Smooth muscle cell (in vitro differentiated cells): ENCODE data around the gene FAM219A. TPM values are rescaled to one million over a fixed set of nuclear protein-coding genes. Genes with fewer than 3 reads are reported as not detected.

Experiments used
- DNase-seq: peaks from one replicate; lab custom pipeline; 2025; ENCODE audit not compliant: unreplicated experiment; lab: John Stamatoyannopoulos, UW
- H2AFZ ChIP-seq: fragments of 200-600 bp; sonication (generic); 2 replicates; pipeline ENCODE4 v1.6.0; 2016; ENCODE audit warnings: antibody characterized with exemption, low read depth, mild to moderate bottlenecking
- H3F3A ChIP-seq: fragments of 200-600 bp; sonication (generic); 2 replicates; pipeline ENCODE4 v1.6.0; 2017; ENCODE audit warnings: antibody characterized with exemption, low read depth
- H3K27ac ChIP-seq: fragments of 200-600 bp; sonication (generic); 2 replicates; pipeline ENCODE4 v1.5.1; 2016; ENCODE audit warnings: low read depth, mild to moderate bottlenecking
- H3K27me3 ChIP-seq: fragments of 200-600 bp; sonication (generic); 2 replicates; pipeline ENCODE4 v1.6.1; 2016; ENCODE audit warnings: low read depth, mild to moderate bottlenecking
- H3K36me3 ChIP-seq: fragments of 200-600 bp; sonication (generic); 2 replicates; pipeline ENCODE4 v1.5.1; 2016; ENCODE audit warnings: low read depth
- H3K4me1 ChIP-seq: fragments of 200-600 bp; sonication (generic); 2 replicates; pipeline ENCODE4 v1.5.1; 2016; ENCODE audit warnings: low read depth
- H3K4me2 ChIP-seq: fragments of 200-600 bp; sonication (generic); 2 replicates; pipeline ENCODE4 v1.6.0; 2016; ENCODE audit warnings: mild to moderate bottlenecking
- H3K4me3 ChIP-seq: fragments of 200-600 bp; sonication (generic); 2 replicates; pipeline ENCODE4 v1.5.1; 2016; ENCODE audit warnings: mild to moderate bottlenecking
- H3K79me2 ChIP-seq: fragments of 200-600 bp; sonication (generic); 2 replicates; pipeline ENCODE4 v1.6.0; 2016; ENCODE audit warnings: low read depth, mild to moderate bottlenecking
- H3K9ac ChIP-seq: fragments of 200-600 bp; sonication (generic); 2 replicates; pipeline ENCODE4 v1.6.0; 2016; ENCODE audit warnings: low read depth
- H3K9me3 ChIP-seq: fragments of 200-600 bp; sonication (generic); replicated peaks from 2 replicates; pipeline ENCODE4 v1.5.1; 2016; ENCODE audit warnings: low read depth
- H4K20me1 ChIP-seq: fragments of 200-600 bp; sonication (generic); 2 replicates; pipeline ENCODE4 v1.6.0; 2016; ENCODE audit warnings: low read depth
- CTCF ChIP-seq: fragments of 200-600 bp; sonication (generic); IDR thresholded peaks from 2 replicates; pipeline ENCODE4 v1.5.1; 2017; ENCODE audit warnings: borderline replicate concordance, mild to moderate bottlenecking, antibody characterized with exemption; ENCODE audit not compliant: insufficient read depth, poor library complexity, severe bottlenecking
- WGBS: methylation state at CpG from one replicate; pipeline ENCODE4 v1.1.7; 2016; ENCODE audit warnings: low lambda C conversion rate; 5-methylcytosine and 5-hydroxymethylcytosine counted together
- polyA plus RNA-seq: library from polyadenylated mRNA; unstranded; fragments of >200 nt; fragmentation: Nextera tagmentation; extraction: Ambion mirVana; gene quantifications from 2 replicates; pipeline ENCODE4 v1.2.1, GENCODE V29; 2016
- total RNA-seq: library from RNA; depleted of rRNA; stranded (reverse); fragments of >200 nt; gene quantifications from 2 replicates; pipeline ENCODE4 v1.2.3, GENCODE V29; 2014

Gene FAM219A
- total and polyA plus RNA-seq, 2 experiments from 2014 or later, result 13.3 to 29.5 TPM

- TF ChIP-seq CTCF, result no peak
- H3K9ac ChIP-seq, result no peak overlapping the region
- no peak overlapping the region for H3K27ac ChIP-seq
- no peaks in the 10 kb centered on the region for H3K27me3 ChIP-seq
- no peak overlapping the region for H2AFZ ChIP-seq
- no peaks in the 10 kb centered on the region for H3K4me1 ChIP-seq
- H3K9me3 ChIP-seq, result no peaks in the 10 kb centered on the region
- no peaks in the 10 kb centered on the region for H3K79me2 ChIP-seq
- H3K4me3 ChIP-seq, result no peak overlapping the region
- no peaks in the 10 kb centered on the region for H3K36me3 ChIP-seq
- peaks cover 99% of the 10 kb centered on the region for H4K20me1 ChIP-seq
- no peak for DNase-seq
- WGBS, result 93% methylated on average over 3 of the region's 3 CpGs
- H3F3A ChIP-seq, result no peaks in the 10 kb centered on the region
- no peak overlapping the region for H3K4me2 ChIP-seq
Observed at GRCh38 chr9:34417734-34418133, 40.6 kb downstream of the FAM219A start.

GRCh38 chr9:34413231-34413852, 45.0 kb downstream of the FAM219A start:
- Histone ChIP-seq H3K36me3 (no peaks in the 10 kb centered on the region), H3K9me3 (no peaks in the 10 kb centered on the region), H3K9ac (no peak overlapping the region), H3F3A (no peaks in the 10 kb centered on the region), H2AFZ (no peak overlapping the region), H3K79me2 (no peaks in the 10 kb centered on the region), H3K27me3 (no peaks in the 10 kb centered on the region), H3K4me1 (no peaks in the 10 kb centered on the region), H3K4me3 (no peak overlapping the region), H4K20me1 (peaks cover 99% of the 10 kb centered on the region), H3K27ac (no peak overlapping the region), H3K4me2 (no peak overlapping the region)
- 21% methylated on average over 6 of the region's 6 CpGs for WGBS
- no peak for TF ChIP-seq CTCF
- DNase-seq, result no peak

- WGBS, result 96% methylated on average over 1 of the region's 1 CpG
Observed at GRCh38 chr9:34412336-34412735, 46.0 kb downstream of the FAM219A start.

More at GRCh38 chr9:34412336-34412735, 46.0 kb downstream of the FAM219A start:
- H2AFZ ChIP-seq, result no peak overlapping the region
- H3K9me3 ChIP-seq, result no peaks in the 10 kb centered on the region
- no peak overlapping the region for H3K9ac ChIP-seq
- DNase-seq, result no peak
- peaks cover 99% of the 10 kb centered on the region for H4K20me1 ChIP-seq
- TF ChIP-seq CTCF, result no peak
- H3K27me3 ChIP-seq, result no peaks in the 10 kb centered on the region
- no peaks in the 10 kb centered on the region for H3K4me1 ChIP-seq
- no peak overlapping the region for H3K4me3 ChIP-seq
- no peaks in the 10 kb centered on the region for H3F3A ChIP-seq
- H3K27ac ChIP-seq, result no peak overlapping the region
- no peaks in the 10 kb centered on the region for H3K36me3 ChIP-seq
- no peak overlapping the region for H3K4me2 ChIP-seq
- H3K79me2 ChIP-seq, result no peaks in the 10 kb centered on the region
